OCI-LY3 (cell line): Measurements from ENCODE around the gene ASCL5.

Experiments used
- H2AFZ ChIP-seq: fragments of 200-600, 300-600 bp; shearing (Covaris generic); 2 replicates; pipeline ENCODE4 v1.6.0; 2014; ENCODE audit warnings: antibody characterized with exemption, low read depth, low read length
- H3K27ac ChIP-seq: fragments of 200-600, 300-600 bp; sonication (generic); 2 replicates; pipeline ENCODE4 v1.5.1; 2014; ENCODE audit warnings: mild to moderate bottlenecking, low read length, moderate library complexity, mixed read lengths
- H3K27me3 ChIP-seq: fragments of 200-600, 300-600 bp; sonication (generic); 2 replicates; pipeline ENCODE4 v1.6.1; 2014; ENCODE audit warnings: low read depth, low read length, mixed read lengths
- H3K36me3 ChIP-seq: fragments of 200-600, 300-600 bp; sonication (generic); replicated peaks from 2 replicates; pipeline ENCODE3; 2014; ENCODE audit warnings: low read depth, low read length, mixed read lengths
- H3K4me1 ChIP-seq: fragments of 300-600, 200-600 bp; sonication (generic); 2 replicates; pipeline ENCODE4 v1.6.1; 2014; ENCODE audit warnings: low read length, mixed read lengths
- H3K4me2 ChIP-seq: fragments of 200-600, 300-600 bp; sonication (generic); 2 replicates; pipeline ENCODE4 v1.6.1; 2014; ENCODE audit warnings: low read length, mixed read lengths
- H3K4me3 ChIP-seq: fragments of 300-600, 200-600 bp; sonication (generic); 2 replicates; pipeline ENCODE4 v1.5.1; 2014; ENCODE audit warnings: antibody characterized with exemption, mild to moderate bottlenecking, low read length, moderate library complexity
- H3K79me2 ChIP-seq: fragments of 300-600, 200-600 bp; shearing (Covaris generic); 2 replicates; pipeline ENCODE4 v1.6.1; 2014; ENCODE audit warnings: mild to moderate bottlenecking, low read length, mixed read lengths
- H3K9ac ChIP-seq: fragments of 300-600, 200-600 bp; shearing (Covaris generic); 2 replicates; pipeline ENCODE4 v1.6.0; 2014; ENCODE audit warnings: mild to moderate bottlenecking, low read length, moderate library complexity
- H3K9me3 ChIP-seq: fragments of 200-600, 300-600 bp; shearing (Covaris generic); 2 replicates; pipeline ENCODE4 v1.6.1; 2014; ENCODE audit warnings: low read length, mixed read lengths; ENCODE audit not compliant: insufficient read depth
- H4K20me1 ChIP-seq: fragments of 200-600, 300-600 bp; sonication (generic); 2 replicates; pipeline ENCODE4 v1.6.1; 2016; ENCODE audit warnings: low read length, mixed read lengths; ENCODE audit not compliant: insufficient read depth
- CTCF ChIP-seq: fragments of 200-600, 300-600 bp; sonication (generic); IDR thresholded peaks from 2 replicates; pipeline ENCODE4 v1.5.1; 2014; ENCODE audit warnings: antibody characterized with exemption, low read length, low read depth
- EZH2phosphoT487 ChIP-seq: fragments of 200-600 bp; shearing (Covaris generic); IDR thresholded peaks from 2 replicates; pipeline ENCODE4 v1.6.1; 2018; ENCODE audit warnings: antibody characterized with exemption, mixed run types, low read depth

ASCL5 gene

DNA sequence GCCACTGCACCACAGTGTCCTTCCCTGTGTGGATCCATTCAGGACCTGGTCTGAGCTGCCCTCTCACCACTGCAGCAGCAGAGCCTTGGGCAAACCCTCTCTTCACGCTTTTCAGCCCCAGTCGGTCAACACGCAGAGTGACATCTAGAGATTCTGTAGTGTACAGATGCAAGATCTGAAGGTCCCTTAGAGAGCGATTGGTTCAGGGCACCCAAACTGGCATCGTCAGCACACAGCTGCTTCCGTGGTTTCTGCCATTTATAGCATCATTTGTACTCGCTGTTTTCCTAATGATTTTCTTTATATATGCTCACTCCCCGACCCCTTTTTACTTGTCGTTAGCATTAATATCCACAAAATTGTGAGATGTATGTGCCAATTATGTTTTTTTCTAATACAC is 1.5 kb upstream of the ASCL5 start:
- H3K36me3 ChIP-seq, result no peaks in the 10 kb centered on the region
- H3K9ac ChIP-seq, result no peak overlapping the region
- H3K4me2 ChIP-seq, result no peak overlapping the region
- TF ChIP-seq CTCF (no peak), EZH2phosphoT487 (no peak)
- no peak overlapping the region for H2AFZ ChIP-seq
- H3K27ac ChIP-seq, result no peak overlapping the region
- H3K4me3 ChIP-seq, result no peak overlapping the region
- H3K27me3 ChIP-seq, result peaks cover 28% of the 10 kb centered on the region
- H4K20me1 ChIP-seq, result no peaks in the 10 kb centered on the region
- no peaks in the 10 kb centered on the region for H3K4me1 ChIP-seq
- no peaks in the 10 kb centered on the region for H3K79me2 ChIP-seq
- H3K9me3 ChIP-seq, result no peaks in the 10 kb centered on the region

DNA sequence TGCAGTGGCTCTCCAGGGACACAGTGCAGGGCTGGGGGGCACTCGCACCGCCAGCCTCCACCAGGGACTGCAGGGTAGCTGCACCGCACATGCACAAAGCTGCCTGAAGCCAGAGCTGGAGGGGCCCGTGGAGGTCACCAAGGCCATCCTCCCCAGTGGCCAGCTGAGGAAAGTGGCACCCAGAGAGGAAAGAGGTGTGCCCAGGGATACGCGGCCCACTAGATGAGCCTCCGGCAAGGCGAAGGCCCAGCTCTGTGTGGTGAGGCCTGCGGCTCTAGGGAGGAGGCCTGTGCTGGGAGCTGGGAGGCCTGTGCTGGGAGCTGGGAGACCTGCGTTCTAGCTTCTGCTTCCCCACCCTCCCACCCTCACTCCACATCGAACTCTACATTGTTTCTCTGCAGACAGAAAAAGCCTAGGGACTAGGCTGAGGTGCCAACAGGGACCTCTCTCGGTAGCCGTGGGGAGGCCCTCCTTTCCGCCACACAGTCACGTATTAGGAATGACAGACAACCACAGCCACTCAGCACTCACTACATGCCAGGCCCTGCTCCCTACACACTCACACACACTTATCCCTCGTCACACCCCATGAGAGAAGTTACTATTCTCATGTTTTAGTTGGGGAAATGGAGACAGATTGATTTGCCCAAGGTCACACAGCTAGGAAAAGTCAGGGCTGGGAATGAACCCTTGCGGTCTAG is 921 bp upstream of the ASCL5 start:
- no peaks in the 10 kb centered on the region for H3K36me3 ChIP-seq
- H4K20me1 ChIP-seq, result no peaks in the 10 kb centered on the region
- no peak for TF ChIP-seq CTCF
- no peak for TF ChIP-seq EZH2phosphoT487
- H3K9ac ChIP-seq, result no peak overlapping the region
- no peak overlapping the region for H3K4me3 ChIP-seq
- H3K4me1 ChIP-seq, result no peaks in the 10 kb centered on the region
- H2AFZ ChIP-seq, result no peak overlapping the region
- no peaks in the 10 kb centered on the region for H3K9me3 ChIP-seq
- H3K79me2 ChIP-seq, result no peaks in the 10 kb centered on the region
- H3K27me3 ChIP-seq, result peaks cover 34% of the 10 kb centered on the region
- no peak overlapping the region for H3K4me2 ChIP-seq
- H3K27ac ChIP-seq, result no peak overlapping the region

- no peaks in the 10 kb centered on the region for H3K4me1 ChIP-seq
- H3K27me3 ChIP-seq, result peaks cover 47% of the 10 kb centered on the region
- H3K9me3 ChIP-seq, result no peaks in the 10 kb centered on the region
- H3K9ac ChIP-seq, result no peak overlapping the region
- H2AFZ ChIP-seq, result no peak overlapping the region
- no peak overlapping the region for H3K27ac ChIP-seq
- no peak overlapping the region for H3K4me3 ChIP-seq
- TF ChIP-seq CTCF (no peak), EZH2phosphoT487 (no peak)
- H3K4me2 ChIP-seq, result no peak overlapping the region
- no peaks in the 10 kb centered on the region for H3K79me2 ChIP-seq
- no peaks in the 10 kb centered on the region for H4K20me1 ChIP-seq
- H3K36me3 ChIP-seq, result no peaks in the 10 kb centered on the region
These were observed 537 bp downstream of the ASCL5 start for GRCh38 chr1:201126463-201126831.

- TF ChIP-seq EZH2phosphoT487 (no peak), CTCF (no peak)
- Histone ChIP-seq H2AFZ (no peak overlapping the region), H3K9me3 (no peaks in the 10 kb centered on the region), H3K4me1 (no peaks in the 10 kb centered on the region), H3K4me3 (no peak overlapping the region), H4K20me1 (no peaks in the 10 kb centered on the region), H3K36me3 (no peaks in the 10 kb centered on the region), H3K4me2 (no peak overlapping the region), H3K27ac (no peak overlapping the region), H3K27me3 (peaks cover 47% of the 10 kb centered on the region), H3K9ac (no peak overlapping the region), H3K79me2 (no peaks in the 10 kb centered on the region)
These were observed 1.2 kb downstream of the ASCL5 start for GRCh38 chr1:201125800-201126199.
